Osteoblast (primary cell): ENCODE results near the gene PANK3. TPM values are rescaled to one million over a fixed set of nuclear protein-coding genes. Genes with fewer than 3 reads are reported as not detected.
"Not testable (repeated sequence)": the region's sequence is repeated elsewhere in the genome, so short reads cannot be mapped to it uniquely, and the experiment has no call there.

Experiments
- DNase-seq: peaks from one replicate; pipeline ENCODE4 v3.0.0; 2011; ENCODE audit warnings: low spot score, mixed read lengths; ENCODE audit not compliant: insufficient read length; ENCODE audit errors: missing footprints
- H2AFZ ChIP-seq: 2 replicates; pipeline ENCODE4 v1.6.0; 2011; ENCODE audit warnings: mild to moderate bottlenecking, low read length
- H3K27ac ChIP-seq: 2 replicates; pipeline ENCODE4 v1.5.1; 2011; ENCODE audit warnings: mild to moderate bottlenecking, low read depth, low read length, moderate library complexity
- H3K27me3 ChIP-seq: 2 replicates; pipeline ENCODE4 v1.6.0; 2012; ENCODE audit warnings: mild to moderate bottlenecking, control low read depth, inconsistent platforms, low read length, moderate library complexity; ENCODE audit not compliant: insufficient read depth
- H3K36me3 ChIP-seq: 2 replicates; pipeline ENCODE4 v1.5.1; 2011; ENCODE audit warnings: mild to moderate bottlenecking, low read length, control low read depth, moderate library complexity; ENCODE audit not compliant: insufficient read depth
- H3K4me1 ChIP-seq: 2 replicates; pipeline ENCODE4 v1.5.1; 2011; ENCODE audit warnings: mild to moderate bottlenecking, low read length, control low read depth, moderate library complexity; ENCODE audit not compliant: insufficient read depth
- H3K4me2 ChIP-seq: 2 replicates; pipeline ENCODE4 v1.6.0; 2011; ENCODE audit warnings: mild to moderate bottlenecking, low read length; ENCODE audit not compliant: insufficient read depth
- H3K4me3 ChIP-seq: fragments of 200-600 bp; sonication (generic); 3 replicates; pipeline ENCODE4 v1.5.1; 2012; ENCODE audit warnings: mild to moderate bottlenecking, low read length, inconsistent platforms; ENCODE audit not compliant: insufficient read depth
- H3K79me2 ChIP-seq: 2 replicates; pipeline ENCODE4 v1.6.0; 2012; ENCODE audit warnings: mild to moderate bottlenecking, low read length, control low read depth, inconsistent platforms; ENCODE audit not compliant: insufficient read depth
- H3K9me3 ChIP-seq: 2 replicates; pipeline ENCODE4 v1.5.1; 2011; ENCODE audit warnings: low read depth, low read length, control low read depth
- H4K20me1 ChIP-seq: 2 replicates; pipeline ENCODE4 v1.6.0; 2012; ENCODE audit warnings: mild to moderate bottlenecking, low read length, control low read depth; ENCODE audit not compliant: insufficient read depth
- CTCF ChIP-seq: IDR thresholded peaks from 2 replicates; pipeline ENCODE4 v1.5.1; 2011; ENCODE audit warnings: mild to moderate bottlenecking, low read depth, low read length, moderate library complexity; ENCODE audit errors: extremely low read depth
- total RNA-seq: library from RNA; depleted of rRNA; stranded (reverse); fragments of >200 nt; gene quantifications from 2 replicates; pipeline ENCODE4 v1.2.3, GENCODE V29; 2012

The PANK3 gene
- total RNA-seq, 1 donor = 57.5 TPM

- Histone ChIP-seq H3K27me3 (no peaks in the 10 kb centered on the region), H2AFZ (no peak overlapping the region), H3K4me2 (no peak overlapping the region), H3K4me3 (no peak overlapping the region), H4K20me1 (peaks cover 23% of the 10 kb centered on the region), H3K27ac (no peak overlapping the region), H3K36me3 (peaks cover 17% of the 10 kb centered on the region), H3K79me2 (peaks cover 20% of the 10 kb centered on the region), H3K9me3 (no peaks in the 10 kb centered on the region), H3K4me1 (peaks cover 8% of the 10 kb centered on the region)
- no peak for DNase-seq
- no peak for TF ChIP-seq CTCF
Observed at GRCh38 chr5:168549554-168549953, 29.6 kb downstream of the PANK3 start.

- no peak overlapping the region for H3K4me3 ChIP-seq
Observed at GRCh38 chr5:168537176-168537575, 42.0 kb downstream of the PANK3 start.

GRCh38 chr5:168534351-168534750, 44.8 kb downstream of the PANK3 start:
- not testable (repeated sequence) for H3K4me1 ChIP-seq, H2AFZ ChIP-seq, H3K79me2 ChIP-seq, H3K9me3 ChIP-seq, H3K4me3 ChIP-seq, H3K4me2 ChIP-seq, H4K20me1 ChIP-seq, H3K27ac ChIP-seq, H3K36me3 ChIP-seq, DNase-seq
- H3K27me3 ChIP-seq = peaks cover 35% of the 10 kb centered on the region

More at GRCh38 chr5:168537176-168537575, 42.0 kb downstream of the PANK3 start:
- no peak overlapping the region for H3K4me2 ChIP-seq
- no peak for TF ChIP-seq CTCF
- no peaks in the 10 kb centered on the region for H3K9me3 ChIP-seq
- DNase-seq = no peak
- H3K4me1 ChIP-seq = no peaks in the 10 kb centered on the region
- no peak overlapping the region for H3K27ac ChIP-seq
- no peaks in the 10 kb centered on the region for H3K36me3 ChIP-seq
- H4K20me1 ChIP-seq = no peaks in the 10 kb centered on the region
- no peaks in the 10 kb centered on the region for H3K79me2 ChIP-seq
- H3K27me3 ChIP-seq = peaks cover 9% of the 10 kb centered on the region
- no peak overlapping the region for H2AFZ ChIP-seq

GRCh38 chr5:168531987-168532864, 46.9 kb downstream of the PANK3 start:
- DNase-seq = peak; percentile 60
- Histone ChIP-seq H3K4me1 (no peaks in the 10 kb centered on the region), H3K27ac (no peak overlapping the region), H3K4me3 (no peak overlapping the region), H3K36me3 (no peaks in the 10 kb centered on the region), H4K20me1 (no peaks in the 10 kb centered on the region), H3K9me3 (no peaks in the 10 kb centered on the region), H2AFZ (no peak overlapping the region), H3K79me2 (no peaks in the 10 kb centered on the region), H3K4me2 (no peak overlapping the region), H3K27me3 (peaks cover 46% of the 10 kb centered on the region)
- TF ChIP-seq CTCF = no peak
